GM19455 (cell line): ENCODE measurements around the gene APLF.
"Not testable (repeated sequence)": the region's sequence is repeated elsewhere in the genome, so short reads cannot be mapped to it uniquely, and the experiment has no call there.

Source experiments
- ATAC-seq: cut with Tn5 transposase; IDR thresholded peaks from one replicate; pipeline ENCODE4 v1.9.1; 2021; ENCODE audit not compliant: unreplicated experiment

Gene APLF

GRCh38 chr2:68438455-68439303 lies 28.7 kb upstream of the APLF start:
- ATAC-seq = no peak

- ATAC-seq = peak; percentile 96
These were observed 26.0 kb upstream of the APLF start for GRCh38 chr2:68441179-68441993.

DNA sequence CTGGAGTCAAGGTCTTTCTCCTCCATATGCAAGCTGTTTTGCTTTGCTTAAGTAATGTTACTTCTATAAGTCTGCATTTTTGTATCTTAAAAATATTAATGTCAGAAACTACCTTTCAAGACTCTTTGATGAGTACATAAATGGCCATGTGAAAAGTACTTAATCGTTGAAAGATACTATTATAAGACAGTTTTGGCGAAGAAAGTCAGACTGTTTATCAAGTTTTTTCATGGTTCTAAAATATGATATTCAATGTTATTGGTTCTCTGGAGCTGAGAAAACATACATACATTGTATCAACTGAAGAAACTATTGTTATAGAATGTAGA lies 25.4 kb upstream of the APLF start:
- ATAC-seq = no peak

DNA sequence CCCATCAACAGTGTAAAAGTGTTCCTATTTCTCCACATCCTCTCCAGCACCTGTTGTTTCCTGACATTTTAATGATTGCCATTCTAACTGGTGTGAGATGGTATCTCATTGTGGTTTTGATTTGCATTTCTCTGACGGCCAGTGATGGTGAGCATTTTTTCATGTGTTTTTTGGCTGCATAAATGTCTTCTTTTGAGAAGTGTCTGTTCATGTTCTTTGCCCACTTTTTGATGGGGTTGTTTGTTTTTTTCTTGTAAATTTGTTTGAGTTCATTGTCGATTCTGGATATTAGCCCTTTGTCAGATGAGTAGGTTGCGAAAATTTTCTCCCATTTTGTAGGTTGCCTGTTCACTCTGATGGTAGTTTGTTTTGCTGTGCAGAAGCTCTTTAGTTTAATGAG lies 21.0 kb upstream of the APLF start:
- not testable (repeated sequence) for ATAC-seq

GRCh38 chr2:68447118-68447517 lies 20.3 kb upstream of the APLF start:
- no peak for ATAC-seq

DNA sequence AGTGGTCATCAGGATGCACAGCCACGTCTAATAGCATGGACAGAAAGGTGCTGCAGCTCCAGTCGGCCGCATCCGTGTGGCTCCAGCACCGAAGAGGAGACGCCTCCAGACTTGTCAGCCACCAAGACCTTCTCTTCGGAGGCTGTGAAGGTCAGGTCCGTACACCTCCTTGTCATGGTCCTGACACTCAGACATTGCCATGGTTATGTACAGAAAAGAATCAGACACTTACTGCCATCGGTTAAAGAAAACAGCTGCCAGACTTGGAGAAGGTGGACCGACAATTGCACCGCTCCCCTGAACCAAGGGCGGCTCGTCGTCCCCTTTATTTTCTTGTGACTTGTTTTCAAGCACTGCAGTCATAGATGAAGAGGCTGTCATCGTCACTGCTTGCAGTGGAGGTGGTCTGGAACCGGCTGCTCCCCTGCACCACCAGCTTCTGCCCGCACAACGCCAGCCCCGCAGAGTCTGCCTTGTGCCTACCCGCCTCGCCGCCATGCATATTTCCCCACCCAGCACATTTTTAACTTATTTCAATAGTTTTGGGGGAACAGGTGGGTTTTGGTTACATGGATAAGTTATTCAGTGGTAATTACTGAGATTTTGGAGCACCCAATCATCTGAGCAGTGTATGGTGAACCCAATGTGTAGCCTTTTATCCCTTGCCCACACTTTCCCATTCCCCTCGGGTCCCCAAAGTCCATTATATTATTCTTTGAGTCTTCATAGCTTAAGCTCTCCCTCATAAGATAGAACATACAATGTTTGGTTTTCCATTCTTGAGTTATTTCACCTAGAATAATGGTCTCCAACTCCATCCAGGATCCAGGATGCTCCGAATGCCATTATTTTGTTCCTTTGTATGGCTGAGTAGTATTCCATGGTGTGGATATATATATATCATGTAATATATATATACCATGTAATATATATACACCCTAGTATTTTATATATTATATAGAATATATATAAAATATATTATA lies 18.4 kb upstream of the APLF start:
- ATAC-seq = no peak

DNA sequence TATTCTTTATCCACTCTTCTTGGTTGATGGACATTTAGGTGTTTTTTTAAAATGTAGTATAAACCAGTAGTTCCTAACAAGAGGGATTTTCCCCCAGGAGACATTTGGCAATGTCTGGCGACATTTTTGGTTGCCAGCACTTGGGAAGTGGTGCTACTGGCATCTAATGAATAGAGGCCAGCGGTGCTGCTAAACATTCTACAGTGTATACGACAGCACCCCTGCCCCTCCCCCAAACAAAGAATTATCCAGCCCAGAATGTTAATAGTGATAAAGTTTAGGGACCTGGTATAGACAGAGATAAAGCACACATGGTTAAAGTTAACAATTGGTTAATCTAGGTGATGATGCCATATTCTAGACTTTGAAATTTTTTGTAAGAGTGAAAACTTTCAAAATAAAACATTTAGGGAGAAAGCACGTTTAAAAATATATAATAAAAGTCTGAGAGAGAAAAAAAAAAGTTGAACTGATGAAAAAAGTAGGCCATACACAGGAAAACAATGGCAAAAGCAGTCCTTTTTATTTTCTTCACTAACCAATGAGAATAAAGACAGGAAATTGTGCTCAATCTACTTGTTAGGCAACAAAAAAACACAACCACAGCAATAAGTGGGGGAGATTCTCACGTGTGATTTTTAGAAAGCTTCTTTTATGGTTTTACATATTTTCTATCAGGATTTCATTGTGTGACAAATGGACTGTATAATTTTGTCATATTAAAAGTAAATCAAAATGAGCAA lies 15.1 kb upstream of the APLF start:
- no peak for ATAC-seq

DNA sequence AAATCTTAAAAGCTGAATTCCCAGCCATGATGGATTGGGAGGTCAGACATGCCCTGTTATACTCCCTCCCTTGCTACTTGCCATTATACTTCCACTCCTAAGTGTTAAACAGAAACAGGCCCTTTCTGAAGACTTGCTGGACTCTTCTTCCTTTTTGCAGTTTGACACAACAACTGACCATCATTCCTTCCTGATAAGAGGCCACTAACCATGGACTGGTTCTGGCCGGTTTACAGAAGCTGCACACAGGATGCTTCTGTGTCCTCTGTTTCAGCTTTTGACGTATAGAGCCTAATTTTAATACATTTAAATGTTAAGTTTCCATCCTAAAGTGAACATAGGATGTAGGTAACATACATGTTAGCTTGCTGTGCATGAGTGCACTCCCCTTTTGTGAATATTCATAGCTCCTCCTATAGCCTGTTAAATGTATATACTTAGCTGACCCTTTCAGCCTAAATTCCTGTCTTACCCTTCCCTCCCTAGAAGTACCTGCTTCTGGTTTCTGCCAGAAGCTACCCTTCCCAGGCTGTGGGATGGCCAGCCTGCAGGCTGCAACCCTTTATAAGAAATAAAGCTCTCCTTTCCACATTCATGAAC lies 13.5 kb upstream of the APLF start:
- ATAC-seq = no peak

DNA sequence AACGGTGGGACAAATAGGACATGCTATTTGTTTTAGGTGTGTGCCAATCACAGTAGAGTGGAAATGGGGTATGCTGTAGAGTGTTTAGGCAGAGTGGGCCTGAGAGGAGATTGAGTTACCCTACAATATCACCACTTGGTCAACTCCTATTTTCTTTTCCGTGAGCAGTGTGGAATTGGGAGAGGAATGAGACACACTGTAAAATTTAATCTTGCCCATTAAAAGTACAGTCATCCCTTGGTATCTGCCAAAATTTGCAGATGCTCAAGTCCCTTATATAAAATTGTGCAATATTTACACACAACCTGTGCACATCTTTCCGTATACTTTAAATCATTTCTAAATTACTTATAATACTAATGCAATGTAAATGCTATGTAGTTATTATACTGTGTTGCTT lies 12.7 kb upstream of the APLF start:
- no peak for ATAC-seq

DNA sequence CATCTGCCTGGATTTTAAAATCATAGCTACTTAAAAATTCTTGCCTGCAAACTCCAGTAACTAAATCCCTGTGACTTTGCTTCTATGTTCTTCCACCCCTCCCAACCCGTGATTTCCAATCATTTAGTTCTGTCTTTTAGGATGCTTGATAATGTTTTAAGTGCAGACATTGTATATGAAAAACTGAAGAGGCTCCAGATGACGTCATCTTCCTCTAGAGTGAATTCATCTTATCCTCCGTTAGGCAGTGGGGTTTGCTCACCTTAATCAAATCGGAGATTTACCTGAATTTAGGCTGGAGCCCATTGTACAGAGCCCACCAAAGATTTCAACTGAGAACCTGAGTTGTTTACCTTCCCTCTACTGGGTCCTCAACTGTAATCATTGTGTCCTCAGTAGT lies 11.2 kb upstream of the APLF start:
- no peak for ATAC-seq

- ATAC-seq = no peak
These were observed 8.4 kb upstream of the APLF start for GRCh38 chr2:68458981-68459380.

- ATAC-seq = no peak
These were observed 4.0 kb upstream of the APLF start for GRCh38 chr2:68463287-68463877.

GRCh38 chr2:68464651-68465050 lies 2.7 kb upstream of the APLF start:
- ATAC-seq = no peak

DNA sequence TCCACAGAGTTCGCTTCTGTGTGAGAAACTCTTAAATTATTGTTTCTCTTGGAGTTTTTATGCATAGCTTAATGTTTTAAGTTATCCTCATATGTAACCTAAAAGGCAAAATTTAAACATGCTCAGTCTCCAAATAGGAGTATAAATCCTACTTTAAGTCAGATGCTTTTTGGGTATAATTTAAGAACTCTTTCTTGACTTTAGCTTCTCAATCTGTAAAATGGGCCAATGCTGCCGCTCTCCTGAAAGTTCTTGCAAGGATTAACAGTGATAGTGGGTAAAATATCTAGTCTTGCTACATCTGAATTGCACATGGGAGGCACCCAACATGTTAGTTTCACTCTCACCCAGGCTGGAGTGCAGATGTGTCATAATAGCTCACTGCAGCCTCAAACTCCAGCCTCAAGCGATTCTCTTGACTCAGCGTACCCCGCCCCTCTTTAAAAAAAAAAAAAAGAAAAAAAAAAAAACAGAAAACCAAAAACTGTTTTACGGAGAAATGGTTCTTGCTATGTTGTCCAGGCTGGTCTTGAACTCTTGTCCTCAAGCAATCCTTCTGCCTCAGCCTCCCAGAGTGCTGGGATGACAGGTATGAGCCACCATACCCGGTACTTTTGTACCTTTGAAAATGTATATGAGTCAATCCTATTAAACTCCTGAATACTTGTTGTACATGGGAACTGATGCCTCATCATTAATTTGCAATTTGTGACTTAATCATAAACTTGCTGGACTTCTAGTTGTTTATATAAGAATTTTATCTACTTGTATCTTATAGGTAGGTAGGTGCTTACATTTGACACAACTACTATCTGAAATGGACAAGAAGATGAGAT lies 2.1 kb upstream of the APLF start:
- ATAC-seq = no peak

GRCh38 chr2:68466361-68466777 lies 1.0 kb upstream of the APLF start:
- no peak for ATAC-seq

- peak; percentile 32 for ATAC-seq
These were observed 658 bp upstream of the APLF start for GRCh38 chr2:68466778-68467076.

- ATAC-seq = no peak
These were observed 1.4 kb downstream of the APLF start for GRCh38 chr2:68468801-68469200.

DNA sequence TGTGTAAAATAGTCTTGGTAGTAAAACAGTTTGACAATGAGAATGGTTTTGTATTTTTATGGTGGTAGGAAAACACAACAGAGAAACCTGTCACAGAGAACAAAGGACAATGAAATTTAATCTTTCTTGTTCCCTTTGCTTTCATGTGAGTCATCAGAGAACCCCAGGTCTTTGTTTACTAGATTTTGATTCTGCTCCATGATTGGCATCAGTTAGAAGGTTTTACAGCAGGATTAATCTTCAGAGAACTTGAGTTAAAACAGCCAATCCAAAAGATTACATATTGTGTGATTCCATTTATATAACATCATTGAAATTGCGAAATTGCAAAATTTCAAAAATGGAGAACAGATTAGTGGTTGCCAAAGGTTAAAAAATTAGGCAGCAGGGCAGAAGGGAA lies 2.5 kb downstream of the APLF start:
- ATAC-seq = no peak

GRCh38 chr2:68471385-68471784 lies 4.0 kb downstream of the APLF start:
- no peak for ATAC-seq
